RWPE1 (cell line): ENCODE data around the gene SERPINA4.

Experiments used
- CTCF ChIA-PET: fragments of 350-600 bp; sonication (Branson Sonifier 250); formaldehyde crosslinking; extraction: SDS; loops from one replicate; lab custom pipeline; 2021; lab: Yijun Ruan, JAX
- POLR2A ChIA-PET: fragments of 400-600 bp; formaldehyde crosslinking; extraction: SDS; loops from one replicate; lab custom pipeline; 2020; ENCODE audit warnings: antibody characterized with exemption; ENCODE audit not compliant: low non-redundant PET; lab: Yijun Ruan, JAX
- DNase-seq: peaks from one replicate; pipeline ENCODE4 v3.0.0; 2012; ENCODE audit warnings: low spot score
- H3K27ac ChIP-seq: fragments of 450-650 bp; 2 replicates; pipeline ENCODE4 v1.5.1; 2017
- CTCF ChIP-seq: fragments of 450-650 bp; conservative IDR thresholded peaks from 2 replicates; pipeline ENCODE4 v1.5.1; 2017; ENCODE audit warnings: low read depth, mild to moderate bottlenecking

The SERPINA4 gene

GRCh38 chr14:94560751-94561655, at the start of gene SERPINA4:
TSS of gene SERPINA4 (plus strand) at chr14:94561442. CDS start at chr14:94563483, 2,041 bp downstream.
- CTCF ChIA-PET = interaction anchor here (0.6 to 1.9 kb wide), 2 partner anchors 12 to 23 kb away, joined by 3 to 6 read pairs; no protein-coding TSS in a partner anchor
- TF ChIP-seq CTCF = no peak
- H3K27ac ChIP-seq = no peak within 1 kb of the TSS
- POLR2A ChIA-PET = no interaction called here
- no peak for DNase-seq

- no peak for DNase-seq
- POLR2A ChIA-PET = no interaction called here
- TF ChIP-seq CTCF = no peak
- H3K27ac ChIP-seq = no peak overlapping the region
- CTCF ChIA-PET = no interaction called here
Measured at GRCh38 chr14:94514351-94514750, 46.9 kb upstream of the SERPINA4 start.

GRCh38 chr14:94515426-94515825, 45.8 kb upstream of the SERPINA4 start:
- CTCF ChIA-PET = interaction anchor here (0.6 kb wide), 1 partner anchor 15 kb away, joined by 4 read pairs; no protein-coding TSS in a partner anchor

GRCh38 chr14:94515856-94516255, 45.4 kb upstream of the SERPINA4 start:
- no peak overlapping the region for H3K27ac ChIP-seq
- no peak for TF ChIP-seq CTCF
- no peak for DNase-seq
- POLR2A ChIA-PET = no interaction called here
- CTCF ChIA-PET = no interaction called here

More at GRCh38 chr14:94515426-94515825, 45.8 kb upstream of the SERPINA4 start:
- no peak overlapping the region for H3K27ac ChIP-seq
- POLR2A ChIA-PET = no interaction called here
- TF ChIP-seq CTCF = no peak
- no peak for DNase-seq

- DNase-seq = no peak
- no peak for TF ChIP-seq CTCF
- H3K27ac ChIP-seq = no peak overlapping the region
- CTCF ChIA-PET = no interaction called here
- POLR2A ChIA-PET = no interaction called here
Measured at GRCh38 chr14:94517248-94517640, 44.0 kb upstream of the SERPINA4 start.

GRCh38 chr14:94517641-94518257, 43.5 kb upstream of the SERPINA4 start:
- POLR2A ChIA-PET = no interaction called here
- no peak for DNase-seq
- TF ChIP-seq CTCF = no peak
- CTCF ChIA-PET = no interaction called here
- no peak overlapping the region for H3K27ac ChIP-seq
